ENCODE data around the gene POU4F3.

- TF ChIP-seq, protein P1, sequence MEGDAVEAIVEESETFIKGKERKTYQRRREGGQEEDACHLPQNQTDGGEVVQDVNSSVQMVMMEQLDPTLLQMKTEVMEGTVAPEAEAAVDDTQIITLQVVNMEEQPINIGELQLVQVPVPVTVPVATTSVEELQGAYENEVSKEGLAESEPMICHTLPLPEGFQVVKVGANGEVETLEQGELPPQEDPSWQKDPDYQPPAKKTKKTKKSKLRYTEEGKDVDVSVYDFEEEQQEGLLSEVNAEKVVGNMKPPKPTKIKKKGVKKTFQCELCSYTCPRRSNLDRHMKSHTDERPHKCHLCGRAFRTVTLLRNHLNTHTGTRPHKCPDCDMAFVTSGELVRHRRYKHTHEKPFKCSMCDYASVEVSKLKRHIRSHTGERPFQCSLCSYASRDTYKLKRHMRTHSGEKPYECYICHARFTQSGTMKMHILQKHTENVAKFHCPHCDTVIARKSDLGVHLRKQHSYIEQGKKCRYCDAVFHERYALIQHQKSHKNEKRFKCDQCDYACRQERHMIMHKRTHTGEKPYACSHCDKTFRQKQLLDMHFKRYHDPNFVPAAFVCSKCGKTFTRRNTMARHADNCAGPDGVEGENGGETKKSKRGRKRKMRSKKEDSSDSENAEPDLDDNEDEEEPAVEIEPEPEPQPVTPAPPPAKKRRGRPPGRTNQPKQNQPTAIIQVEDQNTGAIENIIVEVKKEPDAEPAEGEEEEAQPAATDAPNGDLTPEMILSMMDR (IDR thresholded peaks at IDR 0.05 in 8 of 11, conservative IDR thresholded peaks at IDR 0.05 in 3 of 11) = no peak
- TF ChIP-seq POLR2A (IDR thresholded peaks at IDR 0.05) = no peak
- no peak for TF ChIP-seq POLR2AphosphoS5 (IDR thresholded peaks at IDR 0.05)
Observed at GRCh38 chr5:146345240-146345577, 6.6 kb downstream of the POU4F3 start.

All from spleen (tissue), 7 donors.